GM10847 (cell line): ENCODE data around the gene ZNF445.

Experiments used
- POLR2A ChIP-seq: IDR thresholded peaks from 2 replicates; pipeline ENCODE4 v1.6.1; 2011; ENCODE audit not compliant: insufficient read length; ENCODE audit errors: extremely low read depth

The ZNF445 gene

DNA sequence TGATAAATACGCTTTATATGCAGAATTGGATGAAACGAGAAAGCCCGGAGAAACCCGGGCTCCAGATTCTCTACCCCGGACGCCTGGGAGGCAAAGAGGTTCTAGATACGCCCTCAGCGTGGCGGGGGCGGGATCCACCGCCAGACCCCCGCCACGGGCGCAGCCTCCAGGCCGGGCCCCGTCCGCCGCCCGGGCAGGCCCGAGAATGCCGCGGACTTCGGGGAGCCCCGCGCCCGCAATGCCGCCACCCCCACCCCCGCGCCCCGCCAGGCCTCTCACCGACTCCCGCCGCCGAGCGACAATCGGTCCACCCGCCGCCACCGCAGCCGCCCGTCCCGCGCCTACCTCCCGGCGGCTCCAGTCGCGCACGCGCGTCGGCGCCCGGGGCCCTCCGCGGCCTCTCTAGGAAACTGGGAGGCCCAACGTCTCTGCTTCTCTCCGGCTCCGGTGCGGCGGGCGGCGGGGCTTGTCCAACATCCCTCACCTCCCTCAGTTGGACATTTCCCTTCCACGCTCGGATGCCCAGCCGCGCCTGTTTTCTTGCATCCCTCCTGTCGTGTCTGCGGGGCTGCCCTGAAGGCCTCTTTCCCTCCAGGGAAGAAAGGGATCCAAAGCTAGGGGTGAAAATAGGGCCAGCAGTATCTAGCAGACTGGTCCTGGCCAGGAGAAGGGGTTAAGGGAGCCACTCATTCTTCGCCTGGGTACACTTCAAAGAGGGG, at the start of gene ZNF445:
Gene ZNF445, minus strand, starts transcription at position 359 of the 719 bp plus-strand sequence. CDS start 22,121 bp downstream, outside the sequence.
- TF ChIP-seq POLR2A: peak; percentile 74

DNA sequence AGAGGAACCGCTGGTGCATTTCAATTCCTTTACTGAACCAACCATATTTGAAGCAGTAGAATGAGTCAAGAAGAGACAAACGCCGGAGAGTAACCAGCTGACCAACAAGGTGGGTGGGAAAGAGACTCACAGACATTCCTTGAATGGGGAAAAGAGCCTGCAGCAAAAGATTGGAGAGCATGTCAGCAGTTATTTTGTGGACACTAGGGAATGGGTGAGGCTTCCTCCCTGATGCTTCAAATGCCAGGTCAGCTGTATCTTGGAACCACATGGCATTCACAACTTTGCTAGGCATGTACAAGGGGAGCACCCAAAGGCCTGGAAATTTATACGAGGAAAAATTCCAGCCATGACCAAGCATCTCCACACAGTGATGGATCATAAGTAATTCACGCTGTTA, 47.6 kb upstream of the ZNF445 start:
- no peak for TF ChIP-seq POLR2A

GRCh38 chr3:44522494-44522933, 45.0 kb upstream of the ZNF445 start:
- no peak for TF ChIP-seq POLR2A

DNA sequence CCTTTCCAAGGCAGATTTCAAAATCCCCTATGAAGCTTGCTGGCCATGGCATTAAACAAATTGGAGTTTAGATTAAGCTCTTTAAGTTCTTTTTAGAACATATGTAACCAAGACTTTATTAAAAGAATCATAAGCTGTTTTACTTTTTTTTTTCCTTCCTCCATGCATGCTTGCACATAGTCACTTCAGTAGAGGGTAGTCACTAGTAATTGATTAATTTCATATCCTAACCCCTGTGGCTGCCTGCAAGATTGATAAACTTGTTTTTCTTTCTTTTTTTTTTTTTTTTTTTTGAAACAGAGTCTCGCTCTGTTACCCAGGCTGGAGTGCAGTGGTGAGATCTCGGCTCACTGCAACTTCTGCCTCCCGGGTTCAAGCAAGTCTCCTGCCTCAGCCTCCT, 44.3 kb upstream of the ZNF445 start:
- no peak for TF ChIP-seq POLR2A

- no peak for TF ChIP-seq POLR2A
Measured at GRCh38 chr3:44518782-44519156, 41.3 kb upstream of the ZNF445 start.

DNA sequence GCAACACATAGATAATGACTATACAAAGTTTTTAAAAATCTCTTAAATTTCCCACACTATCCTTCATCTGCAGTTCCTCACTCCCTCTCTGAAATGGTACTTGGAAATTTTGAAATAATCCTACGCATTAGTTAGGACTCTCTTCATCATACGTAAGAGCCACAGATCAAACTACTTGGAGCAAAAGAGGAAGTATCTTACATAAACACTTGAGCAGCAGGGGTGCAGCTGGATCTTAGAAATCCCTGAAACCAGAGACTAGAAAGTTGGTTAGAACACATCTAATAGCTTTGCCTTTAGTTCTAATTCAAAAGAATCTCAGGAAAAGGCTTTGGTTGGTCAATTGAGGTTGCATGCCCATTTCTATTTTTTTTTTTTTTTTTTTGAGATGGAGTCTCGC, 38.8 kb upstream of the ZNF445 start:
- TF ChIP-seq POLR2A: no peak

- no peak for TF ChIP-seq POLR2A
Measured at GRCh38 chr3:44513513-44513912, 36.0 kb upstream of the ZNF445 start.

- no peak for TF ChIP-seq POLR2A
Measured at GRCh38 chr3:44511238-44511566, 33.7 kb upstream of the ZNF445 start.

DNA sequence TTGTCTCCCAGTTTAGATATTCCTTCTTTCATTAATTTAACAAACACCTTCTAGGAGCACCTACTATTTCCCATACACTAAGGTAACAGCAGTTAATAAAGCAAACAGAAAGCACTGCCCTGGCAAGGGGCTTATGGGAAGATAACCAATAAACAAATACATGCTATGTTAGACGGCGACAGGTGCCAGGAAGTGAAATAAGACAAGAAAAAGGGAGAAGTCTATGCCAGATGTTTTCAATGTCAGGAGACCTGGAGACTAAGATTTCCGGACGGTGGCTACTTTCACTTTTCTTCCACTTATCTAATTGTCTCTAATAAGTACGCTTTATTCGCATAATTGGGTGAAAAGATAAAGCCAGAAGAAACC, 32.5 kb upstream of the ZNF445 start:
- no peak for TF ChIP-seq POLR2A

DNA sequence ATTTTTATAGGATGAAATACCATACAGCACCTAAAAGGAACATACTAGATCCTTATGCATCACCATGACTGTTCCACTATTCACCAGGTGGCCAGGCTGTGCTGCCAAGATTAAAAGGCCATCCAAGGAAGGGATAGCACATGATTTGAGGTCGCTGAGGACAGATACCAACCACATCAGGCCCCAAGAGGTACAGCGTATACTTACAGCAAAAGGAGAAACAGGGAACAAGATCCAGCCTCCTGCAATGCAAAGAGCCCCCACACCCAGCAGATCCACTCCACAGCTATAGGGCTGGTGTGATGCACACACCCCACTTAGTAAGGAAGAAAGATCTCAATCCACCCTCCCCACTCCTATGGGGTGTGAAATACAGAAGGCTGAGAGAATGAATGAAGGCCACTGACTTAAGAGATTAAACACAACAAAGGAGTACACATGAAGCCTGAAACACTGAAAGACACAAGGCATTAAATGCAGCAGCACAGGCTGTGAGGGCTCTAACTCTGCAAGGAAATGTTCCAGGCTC, 32.0 kb upstream of the ZNF445 start:
- TF ChIP-seq POLR2A: no peak

DNA sequence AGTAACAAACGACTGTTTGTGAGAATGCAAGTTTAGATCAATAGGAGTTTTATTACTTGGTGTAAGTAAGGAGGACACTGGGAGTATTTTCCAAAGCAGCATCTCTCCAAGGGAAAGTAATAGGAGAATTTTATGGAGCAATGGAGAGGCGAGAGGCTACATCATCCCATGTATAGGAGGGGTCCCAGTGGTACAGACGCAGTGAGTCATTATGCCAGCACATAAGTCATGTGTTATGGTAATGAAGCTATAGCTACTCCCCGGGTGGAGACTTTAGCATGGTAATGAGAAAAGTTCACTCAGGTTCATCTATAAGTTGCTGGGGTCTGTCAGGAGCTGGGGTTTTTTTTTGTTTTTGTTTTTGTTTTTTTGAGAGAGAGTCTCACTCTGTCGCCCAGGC, 29.5 kb upstream of the ZNF445 start:
- no peak for TF ChIP-seq POLR2A

DNA sequence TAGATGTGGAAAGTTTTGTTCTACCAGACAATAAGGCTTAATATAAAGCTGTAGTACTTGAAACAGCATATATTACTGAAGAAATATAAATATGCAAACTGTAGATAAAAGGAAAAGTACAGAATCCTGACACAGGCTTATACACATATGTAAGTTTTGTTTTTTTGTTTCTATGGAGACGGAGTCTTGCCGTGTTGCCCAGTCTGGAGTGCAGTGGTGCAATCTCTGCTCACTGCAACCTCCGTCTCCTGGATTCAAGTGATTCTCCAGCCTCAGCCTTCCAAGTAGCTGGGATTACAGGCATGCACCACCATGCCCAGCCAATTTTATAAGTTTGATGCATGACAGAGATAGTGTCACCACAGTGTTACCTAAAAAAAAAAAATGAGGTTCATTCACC, 29.1 kb upstream of the ZNF445 start:
- no peak for TF ChIP-seq POLR2A

DNA sequence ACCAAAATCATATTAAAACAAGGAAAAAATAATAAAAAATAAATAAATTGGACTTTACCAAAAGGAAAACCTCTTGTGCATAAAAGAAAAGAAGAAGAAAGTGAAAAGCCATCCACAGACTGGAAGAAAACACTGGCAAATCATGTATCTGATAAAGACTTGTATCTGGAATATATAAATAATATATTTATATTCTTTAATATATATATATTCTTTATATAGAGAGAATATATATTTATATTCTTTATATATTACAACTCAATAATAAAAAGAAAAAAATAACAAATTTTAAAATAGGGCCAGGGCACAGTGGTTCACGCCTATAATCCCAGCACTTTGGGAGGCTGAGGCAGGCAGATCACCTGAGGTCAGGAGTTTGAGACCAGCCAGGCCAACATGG, 27.1 kb upstream of the ZNF445 start:
- TF ChIP-seq POLR2A: no peak

GRCh38 chr3:44501971-44502370, 24.5 kb upstream of the ZNF445 start:
- no peak for TF ChIP-seq POLR2A

- TF ChIP-seq POLR2A: no peak
Measured at GRCh38 chr3:44499149-44499898, 21.9 kb upstream of the ZNF445 start.

DNA sequence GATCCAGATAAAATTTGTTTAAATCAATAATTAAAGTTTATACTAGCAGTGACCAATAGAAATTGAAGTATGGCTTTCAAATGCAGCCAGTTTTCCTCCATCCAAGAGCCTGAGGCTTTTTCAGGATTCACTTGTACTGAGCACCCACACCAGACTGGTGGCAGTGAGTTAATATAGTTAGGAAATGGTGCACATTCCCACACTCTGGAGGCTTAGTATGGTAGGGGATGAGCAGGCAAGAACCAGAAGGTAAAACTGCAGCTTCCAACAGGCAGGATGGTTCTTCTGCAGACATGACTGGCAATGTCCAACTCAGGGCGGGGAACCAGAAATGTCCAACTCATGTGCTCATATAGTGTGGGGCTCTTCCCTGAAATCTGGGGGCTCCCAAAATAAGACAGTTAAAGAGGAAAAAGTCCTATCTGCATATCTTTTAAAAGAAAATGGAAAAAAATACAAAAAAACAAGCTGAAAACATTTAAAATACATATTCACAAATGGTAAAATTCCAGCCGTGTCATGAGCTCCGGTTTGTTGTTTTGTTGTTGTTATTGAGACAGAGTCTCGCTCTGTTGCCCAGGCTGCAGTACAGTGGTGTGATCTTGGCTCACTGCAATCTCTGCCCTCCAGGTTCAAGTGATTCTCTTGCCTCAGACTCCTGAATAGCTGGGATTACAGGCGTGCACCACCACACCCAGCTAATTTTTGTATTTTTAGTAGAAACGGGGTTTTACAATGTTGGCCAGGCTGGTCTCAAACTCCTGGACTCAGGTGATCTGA, 18.4 kb upstream of the ZNF445 start:
- TF ChIP-seq POLR2A: no peak

GRCh38 chr3:44492496-44492895, 15.0 kb upstream of the ZNF445 start:
- no peak for TF ChIP-seq POLR2A

GRCh38 chr3:44482721-44483120, 5.3 kb upstream of the ZNF445 start:
- TF ChIP-seq POLR2A: no peak
